SK-N-MC (cell line): ENCODE data around the gene HIP1R.

ENCODE experiments used
- DNase-seq: peaks from one replicate; pipeline ENCODE4 v3.0.0-alpha.2; 2011; ENCODE audit warnings: low read depth, low spot score
- H3K27ac ChIP-seq: fragments of 200-600 bp; sonication (generic); 2 replicates; pipeline ENCODE4 v1.5.1; 2016; ENCODE audit warnings: mixed run types
- H3K36me3 ChIP-seq: fragments of 200-600 bp; sonication (generic); 2 replicates; pipeline ENCODE4 v1.6.1; 2017; ENCODE audit warnings: antibody characterized with exemption, low read length, mixed read lengths; ENCODE audit not compliant: insufficient read depth
- H3K4me3 ChIP-seq: fragments of 200-600 bp; sonication (generic); 2 replicates; pipeline ENCODE4 v1.5.1; 2016
- H3K9ac ChIP-seq: fragments of 200-600 bp; sonication (generic); 2 replicates; pipeline ENCODE4 v1.8.0; 2017; ENCODE audit warnings: mixed run types, mixed read lengths; ENCODE audit not compliant: insufficient read length
- H3K9me3 ChIP-seq: fragments of 200-600 bp; sonication (generic); 2 replicates; pipeline ENCODE4 v1.6.1; 2017; ENCODE audit warnings: low read depth, mild to moderate bottlenecking, antibody characterized with exemption, low read length, moderate library complexity, mixed read lengths
- EZH2 ChIP-seq: fragments of 200-600 bp; sonication (generic); IDR thresholded peaks from one replicate; pipeline ENCODE4 v1.6.1; 2017; ENCODE audit warnings: antibody characterized with exemption
- FOXP2 ChIP-seq: optimal IDR thresholded peaks from 2 replicates; pipeline ENCODE3; 2011; ENCODE audit warnings: mild to moderate bottlenecking, moderate library complexity; ENCODE audit not compliant: insufficient read depth; ENCODE audit errors: extremely low read length, control extremely low read depth
- POLR2AphosphoS5 ChIP-seq: IDR thresholded peaks from 2 replicates; pipeline ENCODE4 v1.6.1; 2012; ENCODE audit warnings: mild to moderate bottlenecking, low read depth, low read length, borderline replicate concordance

Gene HIP1R

GRCh38 chr12:122849352-122850047, 14.2 kb downstream of the HIP1R start:
- H3K9ac ChIP-seq, result no peak overlapping the region
- TF ChIP-seq FOXP2 (no peak), POLR2AphosphoS5 (no peak), EZH2 (no peak)
- H3K4me3 ChIP-seq, result no peak overlapping the region
- no peak overlapping the region for H3K27ac ChIP-seq
- no peaks in the 10 kb centered on the region for H3K9me3 ChIP-seq
- H3K36me3 ChIP-seq, result no peaks in the 10 kb centered on the region
- DNase-seq, result no peak

GRCh38 chr12:122850048-122850445, 14.8 kb downstream of the HIP1R start:
- Histone ChIP-seq H3K36me3 (no peaks in the 10 kb centered on the region), H3K27ac (no peak overlapping the region), H3K4me3 (no peak overlapping the region), H3K9me3 (no peaks in the 10 kb centered on the region), H3K9ac (no peak overlapping the region)
- TF ChIP-seq EZH2, result no peak
- TF ChIP-seq FOXP2, result no peak
- TF ChIP-seq POLR2AphosphoS5, result no peak
- no peak for DNase-seq

DNA sequence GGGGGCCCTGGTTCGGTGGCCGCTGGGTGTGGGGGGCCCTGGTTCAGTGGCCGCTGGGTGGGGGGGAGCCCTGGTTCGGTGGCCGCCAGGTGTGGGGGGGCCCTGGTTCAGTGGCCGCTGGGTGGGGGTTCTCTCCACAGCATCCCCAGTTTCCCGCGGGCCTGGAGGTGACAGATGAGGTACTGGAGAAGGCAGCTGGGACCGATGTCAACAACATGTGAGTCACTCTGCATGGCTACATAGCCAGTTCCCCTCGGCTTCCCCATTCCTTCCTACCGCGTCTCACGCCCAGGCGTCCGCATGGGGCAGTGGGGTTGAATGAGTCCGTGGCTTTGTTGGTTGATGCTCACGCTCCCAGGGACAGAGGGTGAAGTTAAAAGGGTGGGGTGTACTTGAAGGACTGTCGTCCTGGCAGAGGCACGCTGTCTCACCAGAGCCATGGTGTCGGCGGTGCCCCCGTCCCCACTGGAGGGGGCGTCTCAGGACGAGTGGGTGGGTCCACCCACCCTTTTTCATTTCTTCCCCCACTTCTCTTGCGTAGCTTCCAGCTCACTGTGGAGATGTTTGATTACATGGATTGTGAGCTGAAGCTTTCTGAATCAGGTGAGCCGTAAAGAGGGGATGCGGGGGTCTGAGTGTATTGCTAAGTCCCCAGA, 15.6 kb downstream of the HIP1R start:
- Histone ChIP-seq H3K4me3 (no peak overlapping the region), H3K9ac (no peak overlapping the region), H3K9me3 (no peaks in the 10 kb centered on the region), H3K27ac (no peak overlapping the region), H3K36me3 (no peaks in the 10 kb centered on the region)
- DNase-seq, result no peak
- TF ChIP-seq FOXP2 (no peak), POLR2AphosphoS5 (no peak), EZH2 (no peak)

GRCh38 chr12:122851820-122852219, 16.6 kb downstream of the HIP1R start:
- no peak for DNase-seq
- no peak overlapping the region for H3K4me3 ChIP-seq
- H3K27ac ChIP-seq, result no peak overlapping the region
- H3K36me3 ChIP-seq, result no peaks in the 10 kb centered on the region
- no peaks in the 10 kb centered on the region for H3K9me3 ChIP-seq
- no peak overlapping the region for H3K9ac ChIP-seq
- no peak for TF ChIP-seq FOXP2
- no peak for TF ChIP-seq EZH2
- no peak for TF ChIP-seq POLR2AphosphoS5

GRCh38 chr12:122852336-122853275, 17.3 kb downstream of the HIP1R start:
- TF ChIP-seq EZH2 (no peak), FOXP2 (no peak), POLR2AphosphoS5 (no peak)
- no peak for DNase-seq

DNA sequence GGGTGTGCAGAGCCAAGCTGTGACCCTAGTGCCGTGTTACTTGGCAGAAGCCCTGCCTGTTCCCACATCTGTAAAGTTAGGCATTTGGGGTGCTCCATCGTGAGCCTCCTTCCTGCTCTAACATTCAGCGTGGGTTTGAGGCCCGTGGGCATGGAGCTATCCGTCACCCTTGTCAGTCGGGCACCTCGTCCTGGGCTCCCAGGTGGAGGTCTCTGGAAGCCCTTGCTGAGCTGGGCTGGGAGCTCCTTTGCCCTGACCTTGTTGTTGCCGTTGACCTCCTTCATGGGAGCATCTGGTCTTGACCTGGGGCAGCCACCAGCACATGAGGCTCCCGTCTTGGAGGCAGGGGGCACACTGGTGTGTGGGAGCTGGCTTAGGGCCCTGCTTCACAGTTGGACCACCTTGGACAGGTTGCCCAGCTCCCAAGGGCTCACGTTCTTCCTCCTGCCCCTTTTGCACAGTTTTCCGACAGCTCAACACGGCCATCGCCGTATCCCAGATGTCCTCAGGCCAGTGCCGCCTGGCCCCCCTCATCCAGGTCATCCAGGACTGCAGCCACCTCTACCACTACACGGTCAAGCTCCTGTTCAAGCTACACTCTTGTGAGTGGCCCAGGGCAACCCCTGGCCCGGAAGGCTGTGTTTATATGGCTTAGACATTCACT, 18.5 kb downstream of the HIP1R start:
- Histone ChIP-seq H3K36me3 (no peaks in the 10 kb centered on the region), H3K9me3 (no peaks in the 10 kb centered on the region), H3K4me3 (no peak overlapping the region), H3K27ac (no peak overlapping the region), H3K9ac (no peak overlapping the region)
- no peak for DNase-seq
- no peak for TF ChIP-seq FOXP2
- no peak for TF ChIP-seq POLR2AphosphoS5
- no peak for TF ChIP-seq EZH2

More at GRCh38 chr12:122852336-122853275, 17.3 kb downstream of the HIP1R start:
- Histone ChIP-seq H3K27ac (no peak overlapping the region), H3K36me3 (no peaks in the 10 kb centered on the region), H3K4me3 (no peak overlapping the region), H3K9me3 (no peaks in the 10 kb centered on the region), H3K9ac (no peak overlapping the region)

DNA sequence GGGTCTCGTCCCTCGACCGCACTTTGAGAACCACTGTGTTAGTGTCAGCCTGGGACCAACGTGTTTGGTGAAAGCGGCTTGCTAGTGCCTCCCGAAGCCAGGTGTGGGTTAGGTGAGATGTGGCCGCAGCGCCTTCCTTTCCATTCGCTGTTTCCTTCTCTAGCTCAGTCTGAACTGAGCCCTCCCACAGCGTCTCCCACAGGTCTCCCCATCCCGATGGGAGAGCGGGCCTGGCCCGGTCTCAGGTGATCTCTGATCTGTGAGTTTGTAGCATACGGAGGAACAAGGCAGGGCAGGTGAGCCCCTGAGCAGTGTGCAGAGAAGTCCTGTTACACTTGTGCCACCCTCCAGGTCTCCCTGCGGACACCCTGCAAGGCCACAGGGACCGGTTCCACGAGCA, 19.3 kb downstream of the HIP1R start:
- Histone ChIP-seq H3K27ac (no peak overlapping the region), H3K36me3 (no peaks in the 10 kb centered on the region), H3K9me3 (no peaks in the 10 kb centered on the region), H3K4me3 (no peak overlapping the region), H3K9ac (no peak overlapping the region)
- TF ChIP-seq POLR2AphosphoS5 (no peak), EZH2 (no peak), FOXP2 (no peak)
- no peak for DNase-seq
